Prostate gland (tissue), 2 donors: ENCODE data around the gene ARSB. TPM values are rescaled to one million over a fixed set of nuclear protein-coding genes. Genes with fewer than 3 reads are reported as not detected.

Source experiments
- DNase-seq: peaks from one replicate; pipeline ENCODE4 v3.0.0-alpha.2; 2019; ENCODE audit warnings: low spot score
- H3K27ac ChIP-seq, 2 donors: fragments of 200-600 bp; sonication (generic); 2 replicates each; pipeline ENCODE4 v1.5.1; 2017 to 2019
- H3K27me3 ChIP-seq: fragments of 200-600 bp; sonication (generic); replicated peaks from 2 replicates; pipeline ENCODE4 v1.5.1; 2019; ENCODE audit not compliant: insufficient read depth
- H3K36me3 ChIP-seq, 2 donors: fragments of 200-600 bp; sonication (generic); 1 replicate in 1 of 2; 2 replicates in 1 of 2; pipeline versions ENCODE4 v1.5.1 to v1.8.1; 2017 to 2019
- H3K4me1 ChIP-seq: fragments of 200-600 bp; sonication (generic); replicated peaks from 2 replicates; pipeline ENCODE4 v1.5.1; 2019
- H3K4me3 ChIP-seq, 2 donors: fragments of 200-600 bp; sonication (generic); 2 replicates each; pipeline ENCODE4 v1.5.1; 2017 to 2019
- H3K9me3 ChIP-seq: fragments of 200-600 bp; sonication (generic); 2 replicates; pipeline ENCODE4 v1.5.1; 2017
- POLR2A ChIP-seq: fragments of 450-650 bp; IDR thresholded peaks from one replicate; pipeline ENCODE4 v1.6.1; 2016; ENCODE audit warnings: antibody characterized with exemption, mild to moderate bottlenecking
- POLR2AphosphoS5 ChIP-seq: sonication (generic); formaldehyde crosslinking; IDR thresholded peaks from one replicate; pipeline ENCODE4 v1.6.1; 2017; ENCODE audit warnings: antibody characterized with exemption
- WGBS: methylation state at CpG from one replicate; pipeline ENCODE4 v1.1.5; 2018; 5-methylcytosine and 5-hydroxymethylcytosine counted together
- intact Hi-C: fragments of 100-400 bp; cut with DNase I; formaldehyde crosslinking; loops from one replicate; pipeline ENCODE4 v1.14.2; 2022
- total RNA-seq, 2 donors: library from RNA; depleted of rRNA; stranded (reverse); fragments of >200 nt; gene quantifications; one replicate each; pipeline ENCODE4 v1.1.0, GENCODE V29; 2016
- TF ChIP-seq, protein P1 (sequence below), 4 experiments: fragments of 200-600 bp in 2 of 4; fragments of 450-650 bp in 2 of 4; sonication (generic) in 2 of 4; IDR thresholded peaks; 1 replicate in 3 of 4; 2 replicates in 1 of 4; pipeline ENCODE4 v1.5.1; 2016 to 2019; ENCODE audit warnings: antibody characterized with exemption in 4 of 4, mild to moderate bottlenecking in 2 of 4, moderate library complexity in 2 of 4

ARSB gene
- total RNA-seq, 2 donors from 2014 or later = 5.4 to 14.9 TPM

DNA sequence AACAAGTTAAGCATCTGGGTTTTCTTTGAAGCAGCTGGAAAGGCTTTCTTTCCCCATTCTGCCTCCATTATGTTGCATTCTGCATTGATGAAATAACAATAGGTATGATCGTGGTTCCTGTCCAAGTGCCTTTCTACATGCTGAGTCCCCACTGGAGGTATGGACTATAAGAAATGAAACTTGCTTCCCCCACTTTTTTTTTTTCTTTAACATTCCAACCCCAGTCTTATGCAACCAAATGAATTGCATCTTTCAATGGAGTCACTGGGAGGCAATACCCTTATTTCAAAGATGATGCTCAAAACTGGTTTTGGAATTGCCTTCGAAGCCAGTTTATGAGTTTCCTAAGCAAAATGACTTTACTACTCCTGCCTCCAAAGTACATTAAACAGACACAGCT lies 58.9 kb downstream of the ARSB start:
- Histone ChIP-seq H3K9me3 (no peaks in the 10 kb centered on the region), H3K4me1 (no peaks in the 10 kb centered on the region), H3K27ac (no peak overlapping the region), H3K4me3 (no peak overlapping the region), H3K36me3 (no peaks in the 10 kb centered on the region), H3K27me3 (no peaks in the 10 kb centered on the region)
- 75% methylated on average over 2 of the region's 2 CpGs for WGBS
- TF ChIP-seq, protein P1, sequence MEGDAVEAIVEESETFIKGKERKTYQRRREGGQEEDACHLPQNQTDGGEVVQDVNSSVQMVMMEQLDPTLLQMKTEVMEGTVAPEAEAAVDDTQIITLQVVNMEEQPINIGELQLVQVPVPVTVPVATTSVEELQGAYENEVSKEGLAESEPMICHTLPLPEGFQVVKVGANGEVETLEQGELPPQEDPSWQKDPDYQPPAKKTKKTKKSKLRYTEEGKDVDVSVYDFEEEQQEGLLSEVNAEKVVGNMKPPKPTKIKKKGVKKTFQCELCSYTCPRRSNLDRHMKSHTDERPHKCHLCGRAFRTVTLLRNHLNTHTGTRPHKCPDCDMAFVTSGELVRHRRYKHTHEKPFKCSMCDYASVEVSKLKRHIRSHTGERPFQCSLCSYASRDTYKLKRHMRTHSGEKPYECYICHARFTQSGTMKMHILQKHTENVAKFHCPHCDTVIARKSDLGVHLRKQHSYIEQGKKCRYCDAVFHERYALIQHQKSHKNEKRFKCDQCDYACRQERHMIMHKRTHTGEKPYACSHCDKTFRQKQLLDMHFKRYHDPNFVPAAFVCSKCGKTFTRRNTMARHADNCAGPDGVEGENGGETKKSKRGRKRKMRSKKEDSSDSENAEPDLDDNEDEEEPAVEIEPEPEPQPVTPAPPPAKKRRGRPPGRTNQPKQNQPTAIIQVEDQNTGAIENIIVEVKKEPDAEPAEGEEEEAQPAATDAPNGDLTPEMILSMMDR (IDR thresholded peaks at IDR 0.05) = no peak
- no peak for TF ChIP-seq POLR2AphosphoS5
- no peak for TF ChIP-seq POLR2A
- intact Hi-C loops = no loop called here
- DNase-seq = no peak

DNA sequence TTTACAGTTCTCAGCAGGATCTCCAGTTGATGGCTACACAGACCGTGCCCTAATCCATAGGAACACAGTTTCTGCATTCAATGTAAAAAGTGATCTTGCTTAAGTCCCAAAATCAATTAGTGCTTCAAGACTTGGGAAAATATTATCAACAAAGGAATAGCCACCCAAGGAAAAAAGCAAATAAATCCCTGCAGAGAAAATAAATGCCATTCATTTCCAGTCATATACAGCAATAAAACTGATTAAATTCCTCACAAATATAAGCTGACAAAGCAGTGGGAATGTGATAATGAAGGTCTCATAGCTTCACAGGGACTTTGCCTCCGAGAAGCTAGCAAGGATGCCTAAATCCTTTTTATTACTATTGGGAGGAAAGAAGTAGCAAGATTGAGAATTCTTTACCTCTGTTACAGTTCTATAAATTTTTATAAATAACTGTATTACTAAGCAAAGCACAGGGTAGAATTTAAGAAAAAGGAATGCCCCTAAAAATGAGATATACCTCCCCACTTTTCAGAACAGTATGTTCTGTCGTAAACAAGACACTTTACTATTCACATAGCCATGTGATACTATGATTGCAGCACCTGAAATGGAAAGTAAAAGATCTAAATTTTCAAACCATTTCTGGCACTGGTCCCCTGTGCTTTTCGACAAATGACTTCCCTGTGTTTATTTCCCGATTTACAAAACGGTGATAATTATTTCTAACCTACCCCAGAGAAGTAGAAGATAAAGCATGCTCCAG lies 59.8 kb downstream of the ARSB start:
- 78% methylated on average over 6 of the region's 6 CpGs for WGBS
- H3K4me3 ChIP-seq = no peak overlapping the region

DNA sequence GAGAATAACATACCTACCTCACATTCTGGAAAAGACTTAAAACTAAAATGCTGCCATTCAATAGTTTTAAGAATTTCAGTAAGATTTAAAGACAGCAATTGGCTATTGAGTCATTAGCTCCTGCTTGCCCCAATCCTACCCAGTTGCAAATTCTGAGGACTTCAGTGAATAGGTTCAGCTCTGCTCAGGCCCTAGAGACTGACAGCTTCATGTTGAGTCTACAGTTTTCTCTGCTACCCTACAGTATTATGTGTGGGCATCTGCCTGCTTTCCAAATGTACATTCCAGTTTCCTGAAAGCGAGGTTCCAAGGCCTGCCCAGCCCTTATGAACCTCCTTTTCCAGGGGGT lies 61.5 kb downstream of the ARSB start:
- 94% methylated on average over 1 of the region's 1 CpG for WGBS
- TF ChIP-seq POLR2AphosphoS5 (no peak), POLR2A (no peak)
- TF ChIP-seq, protein P1 (IDR thresholded peaks at IDR 0.05) = no peak
- intact Hi-C loops = no loop called here

More for the DNA sequence above, 59.8 kb downstream of the ARSB start:
- no peak for DNase-seq
- H3K27me3 ChIP-seq = no peaks in the 10 kb centered on the region
- TF ChIP-seq POLR2AphosphoS5 (no peak), POLR2A (no peak)
- TF ChIP-seq, protein P1 (IDR thresholded peaks at IDR 0.05) = no peak
- intact Hi-C loops = no loop called here
- no peaks in the 10 kb centered on the region for H3K36me3 ChIP-seq
- H3K9me3 ChIP-seq = no peaks in the 10 kb centered on the region
- H3K4me1 ChIP-seq = no peaks in the 10 kb centered on the region
- H3K27ac ChIP-seq = no peak overlapping the region

DNA sequence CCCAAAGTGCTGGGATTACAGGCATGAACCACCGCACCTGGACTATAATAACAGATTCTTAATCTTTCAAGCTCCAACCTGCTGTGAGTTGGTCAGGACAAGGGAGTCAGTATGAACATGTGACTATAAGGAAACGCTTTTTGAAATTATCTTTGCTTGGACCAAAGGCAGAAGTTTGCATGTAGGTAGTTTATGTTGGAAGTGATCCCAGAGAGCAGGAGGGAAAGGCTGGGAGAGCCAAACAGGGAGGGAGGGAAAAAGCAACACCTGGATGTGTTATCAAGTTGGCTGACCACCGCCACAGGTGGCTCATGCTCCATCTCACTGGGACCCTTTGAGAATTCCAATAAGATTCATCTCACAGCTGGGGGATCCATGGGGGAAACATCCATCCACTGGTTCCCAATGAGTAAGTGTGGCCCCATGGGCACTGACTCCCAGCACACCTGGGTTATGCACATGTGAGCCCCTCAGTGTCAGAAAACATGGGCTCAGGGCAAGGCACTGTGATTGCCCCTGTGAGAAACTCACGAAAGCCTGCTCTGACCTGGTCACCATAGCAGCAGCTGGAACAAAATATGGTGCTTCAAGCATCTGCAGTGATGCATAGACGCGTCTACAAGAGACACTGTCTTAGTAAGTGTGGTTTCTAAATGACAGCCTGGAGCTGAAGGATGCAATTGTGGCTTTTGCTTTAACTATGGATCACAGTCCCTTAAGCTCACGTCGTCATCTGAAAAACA lies 62.1 kb downstream of the ARSB start:
- TF ChIP-seq, protein P1 (IDR thresholded peaks at IDR 0.05) = no peak
- TF ChIP-seq POLR2AphosphoS5 (no peak), POLR2A (no peak)
- no peaks in the 10 kb centered on the region for H3K36me3 ChIP-seq
- no peaks in the 10 kb centered on the region for H3K4me1 ChIP-seq
- DNase-seq = no peak
- H3K27ac ChIP-seq = no peak overlapping the region
- H3K27me3 ChIP-seq = no peaks in the 10 kb centered on the region
- H3K9me3 ChIP-seq = no peaks in the 10 kb centered on the region
- H3K4me3 ChIP-seq = no peak overlapping the region
- intact Hi-C loops = no loop called here
- WGBS = 87% methylated on average over 8 of the region's 8 CpGs

More for the DNA sequence above, 61.5 kb downstream of the ARSB start:
- Histone ChIP-seq H3K4me1 (no peaks in the 10 kb centered on the region), H3K27me3 (no peaks in the 10 kb centered on the region), H3K9me3 (no peaks in the 10 kb centered on the region), H3K4me3 (no peak overlapping the region), H3K27ac (no peak overlapping the region), H3K36me3 (no peaks in the 10 kb centered on the region)
- DNase-seq = no peak

DNA sequence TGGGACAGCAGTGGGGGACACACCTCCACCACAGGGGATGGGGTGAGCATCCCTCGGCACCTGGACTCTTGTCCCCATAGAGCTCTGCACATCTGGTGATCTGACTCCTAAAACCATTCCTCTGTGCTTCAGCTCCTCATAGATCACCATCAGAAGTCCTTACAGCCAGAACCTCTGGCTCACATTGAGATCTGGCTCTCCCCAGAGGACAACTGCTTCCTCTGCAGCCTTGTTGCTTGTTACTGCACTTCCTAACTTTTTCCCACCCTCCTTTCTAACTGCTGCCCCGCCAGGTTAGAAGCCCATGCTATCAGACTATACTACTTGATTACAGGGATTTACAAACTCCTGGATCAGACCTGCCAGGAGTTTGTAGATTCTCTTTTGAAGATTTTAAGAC lies 64.5 kb downstream of the ARSB start:
- intact Hi-C loops = no loop called here
- H3K4me3 ChIP-seq = no peak overlapping the region
- no peaks in the 10 kb centered on the region for H3K36me3 ChIP-seq
- no peak for DNase-seq
- WGBS = 84% methylated on average over 2 of the region's 2 CpGs
- H3K4me1 ChIP-seq = no peaks in the 10 kb centered on the region
- no peak overlapping the region for H3K27ac ChIP-seq
- TF ChIP-seq POLR2A (no peak), POLR2AphosphoS5 (no peak)
- TF ChIP-seq, protein P1 (IDR thresholded peaks at IDR 0.05) = no peak
- no peaks in the 10 kb centered on the region for H3K27me3 ChIP-seq
- no peaks in the 10 kb centered on the region for H3K9me3 ChIP-seq
